Ovary (tissue), 3 donors: ENCODE results near the gene DNM2.

Experiments
- CTCF ChIP-seq, 3 donors: fragments of 450-650 bp in 2 of 3; fragments of 200-600 bp in 1 of 3; IDR thresholded peaks; one replicate each; pipeline versions ENCODE4 v1.5.1 to v1.8.0; 2016 to 2022; ENCODE audit warnings: antibody characterized with exemption in 3 of 3, mild to moderate bottlenecking in 1 of 3
- EP300 ChIP-seq: sonication (generic); formaldehyde crosslinking; IDR thresholded peaks from one replicate; pipeline ENCODE4 v1.6.1; 2017; ENCODE audit warnings: antibody characterized with exemption
- POLR2A ChIP-seq: fragments of 450-650 bp; IDR thresholded peaks from one replicate; pipeline ENCODE4 v1.6.1; 2017; ENCODE audit warnings: antibody characterized with exemption, mild to moderate bottlenecking, moderate library complexity
- donor health status: DM: no; HTN: no; CAD: no.

- TF ChIP-seq CTCF (IDR thresholded peaks at IDR 0.05), result no peak
- no peak for TF ChIP-seq EP300
- no peak for TF ChIP-seq POLR2A
Observed at GRCh38 chr19:10818301-10819123, 100.6 kb downstream of the DNM2 start.
